Keratinocyte (primary cell): Measurements from ENCODE around the gene NRXN2. TPM values are rescaled to one million over a fixed set of nuclear protein-coding genes. Genes with fewer than 3 reads are reported as not detected.
A peak's percentile ranks its signal among the peaks of the same experiment; 100 is the strongest.

ENCODE experiments used
- DNase-seq: peaks from one replicate; pipeline ENCODE4 v3.0.0-alpha.2; 2011; ENCODE audit warnings: low read depth, missing footprints, low spot score
- FAIRE-seq: peaks from 2 replicates; lab custom pipeline; 2011; peaks lifted over from hg19 to GRCh38; lab: Jason Lieb, UNC
- H2AFZ ChIP-seq: 2 replicates; pipeline ENCODE4 v1.6.0; 2012; ENCODE audit warnings: low read length, control low read depth, inconsistent platforms; ENCODE audit not compliant: control insufficient read depth
- H3K27ac ChIP-seq: 2 replicates; pipeline ENCODE4 v1.5.1; 2011; ENCODE audit warnings: low read length; ENCODE audit not compliant: control insufficient read depth, insufficient read depth
- H3K27me3 ChIP-seq: 3 replicates; pipeline ENCODE4 v1.6.0; 2011; ENCODE audit warnings: low read length; ENCODE audit not compliant: control insufficient read depth, insufficient read depth; ENCODE audit errors: extremely low read depth
- H3K36me3 ChIP-seq, 2 experiments: 2 replicates in 1 of 2; 3 replicates in 1 of 2; pipeline ENCODE4 v1.5.1; 2011; ENCODE audit warnings: low read length in 2 of 2, mild to moderate bottlenecking in 1 of 2; ENCODE audit not compliant: control insufficient read depth in 2 of 2, insufficient read depth in 2 of 2; ENCODE audit errors: extremely low read depth in 1 of 2
- H3K4me1 ChIP-seq: 3 replicates; pipeline ENCODE4 v1.5.1; 2011; ENCODE audit warnings: low read length; ENCODE audit not compliant: control insufficient read depth, insufficient read depth; ENCODE audit errors: extremely low read depth
- H3K4me2 ChIP-seq: 3 replicates; pipeline ENCODE4 v1.6.0; 2011; ENCODE audit warnings: low read depth, low read length; ENCODE audit not compliant: control insufficient read depth, insufficient read depth; ENCODE audit errors: extremely low read depth
- H3K4me3 ChIP-seq, 3 experiments: fragments of 200-600 bp in 1 of 3; sonication (generic) in 1 of 3; 2 replicates in 2 of 3; 3 replicates in 1 of 3; pipeline ENCODE4 v1.5.1; 2011 to 2016; ENCODE audit warnings: low read length in 3 of 3, mild to moderate bottlenecking in 3 of 3, control low read depth in 2 of 3, inconsistent platforms in 1 of 3, low read depth in 1 of 3, mixed read lengths in 1 of 3, mixed run types in 1 of 3, moderate library complexity in 1 of 3; ENCODE audit not compliant: control insufficient read depth in 2 of 3, insufficient read depth in 2 of 3; ENCODE audit errors: extremely low read depth in 1 of 3
- H3K79me2 ChIP-seq: 2 replicates; pipeline ENCODE4 v1.6.0; 2012; ENCODE audit warnings: low read length; ENCODE audit not compliant: control insufficient read depth, insufficient read depth
- H3K9ac ChIP-seq: 3 replicates; pipeline ENCODE4 v1.6.0; 2011; ENCODE audit warnings: low read length; ENCODE audit not compliant: control insufficient read depth, insufficient read depth; ENCODE audit errors: extremely low read depth
- H3K9me1 ChIP-seq: 3 replicates; pipeline ENCODE4 v1.6.0; 2011; ENCODE audit warnings: low read length; ENCODE audit not compliant: control insufficient read depth, insufficient read depth; ENCODE audit errors: extremely low read depth
- H3K9me3 ChIP-seq: 2 replicates; pipeline ENCODE4 v1.5.1; 2012; ENCODE audit warnings: low read depth, low read length; ENCODE audit not compliant: control insufficient read depth
- H4K20me1 ChIP-seq: 3 replicates; pipeline ENCODE4 v1.6.0; 2011; ENCODE audit warnings: low read length; ENCODE audit not compliant: control insufficient read depth, insufficient read depth; ENCODE audit errors: extremely low read depth
- EZH2 ChIP-seq: IDR thresholded peaks from one replicate; pipeline ENCODE4 v1.6.1; 2012; ENCODE audit warnings: inconsistent platforms, mild to moderate bottlenecking, low read length, moderate library complexity
- dilution Hi-C: fragments of 300-500 bp; cut with MboI; formaldehyde crosslinking; loops from one replicate; pipeline ENCODE4 v1.7.0; 2020; ENCODE audit warnings: low sequenced_read_pairs; ENCODE audit not compliant: extremely low pct_ligation_motif_present
- polyA plus RNA-seq, 5 experiments: library from polyadenylated mRNA; depleted of rRNA in 3 of 5; stranded (reverse) in 3 of 5; stranded (forward) in 1 of 5; unstranded in 1 of 5; fragments of >200 nt; gene quantifications; 1 replicate in 1 of 5; 2 replicates in 3 of 5; 3 replicates in 1 of 5; pipeline versions ENCODE4 v1.2.1 to v1.2.3, GENCODE V29; 2011 to 2012; ENCODE audit warnings: missing spikeins in 2 of 5, low read depth in 1 of 5, low replicate concordance in 1 of 5
- TF ChIP-seq, protein P1 (sequence below), 3 experiments: IDR thresholded peaks in 1 of 3; conservative IDR thresholded peaks in 1 of 3; optimal IDR thresholded peaks in 1 of 3; 2 replicates in 2 of 3; 3 replicates in 1 of 3; pipeline versions ENCODE3 to v1.5.1; 2011; ENCODE audit warnings: low read length in 3 of 3, mild to moderate bottlenecking in 3 of 3, moderate library complexity in 2 of 3, control low read depth in 1 of 3, inconsistent platforms in 1 of 3; ENCODE audit not compliant: insufficient read depth in 2 of 3; ENCODE audit errors: extremely low read depth in 1 of 3

NRXN2 gene
- polyA plus RNA-seq, 1 donor (not counting 4 experiments of a cell fraction or from before 2014, with no cell fraction given), result not detected

DNA sequence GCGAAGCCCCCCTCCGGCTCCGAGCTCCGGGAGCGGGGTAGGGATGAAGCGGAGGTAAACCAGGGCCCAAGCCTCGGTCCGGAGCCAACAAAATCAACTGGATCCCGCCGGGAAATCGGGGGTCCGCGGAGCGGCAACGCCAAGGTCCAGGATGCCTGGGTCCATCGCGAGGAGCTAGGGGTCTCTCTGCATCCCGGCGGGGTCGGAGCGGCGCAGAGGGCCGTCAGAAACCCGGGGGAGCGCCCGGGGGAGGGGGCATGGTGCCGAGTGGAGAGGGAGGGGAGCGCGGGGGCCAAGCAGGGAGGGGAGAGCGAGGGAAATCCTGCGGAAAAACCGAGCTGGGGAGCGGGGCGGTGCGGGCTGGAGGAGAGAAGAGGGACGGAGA is 80.1 kb downstream of the NRXN2 start:
- H3K4me2 ChIP-seq, result no peak overlapping the region
- dilution Hi-C loops, result no loop called here

DNA sequence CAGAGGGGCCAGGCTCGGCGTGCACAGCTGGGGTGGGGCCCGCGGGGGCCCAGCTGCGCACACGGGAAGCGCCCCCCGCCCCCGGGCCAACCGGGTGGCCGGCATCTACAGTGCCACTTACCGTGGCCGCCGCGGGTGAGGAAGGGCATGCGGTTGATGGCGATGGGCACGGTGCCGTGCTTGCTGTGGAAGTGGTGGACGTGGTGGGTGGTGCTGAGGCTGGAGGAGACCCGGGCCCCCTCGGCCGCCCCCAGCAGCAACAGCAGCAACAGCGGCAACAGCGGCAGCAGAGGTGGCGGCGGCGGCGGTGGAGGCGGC is 80.6 kb downstream of the NRXN2 start:
- Histone ChIP-seq H3K79me2 (no peaks in the 10 kb centered on the region), H3K9me1 (no peaks in the 10 kb centered on the region), H3K27me3 (peaks cover 90% of the 10 kb centered on the region), H3K4me1 (no peaks in the 10 kb centered on the region), H3K36me3 (no peaks in the 10 kb centered on the region), H3K9ac (no peak overlapping the region), H3K4me2 (no peak overlapping the region), H3K9me3 (no peaks in the 10 kb centered on the region), H3K4me3 (no peak overlapping the region), H3K27ac (no peak overlapping the region), H2AFZ (no peak overlapping the region), H4K20me1 (no peaks in the 10 kb centered on the region)
- DNase-seq (no peak), FAIRE-seq (no peak)
- dilution Hi-C loops, result no loop called here
- TF ChIP-seq, protein P1, sequence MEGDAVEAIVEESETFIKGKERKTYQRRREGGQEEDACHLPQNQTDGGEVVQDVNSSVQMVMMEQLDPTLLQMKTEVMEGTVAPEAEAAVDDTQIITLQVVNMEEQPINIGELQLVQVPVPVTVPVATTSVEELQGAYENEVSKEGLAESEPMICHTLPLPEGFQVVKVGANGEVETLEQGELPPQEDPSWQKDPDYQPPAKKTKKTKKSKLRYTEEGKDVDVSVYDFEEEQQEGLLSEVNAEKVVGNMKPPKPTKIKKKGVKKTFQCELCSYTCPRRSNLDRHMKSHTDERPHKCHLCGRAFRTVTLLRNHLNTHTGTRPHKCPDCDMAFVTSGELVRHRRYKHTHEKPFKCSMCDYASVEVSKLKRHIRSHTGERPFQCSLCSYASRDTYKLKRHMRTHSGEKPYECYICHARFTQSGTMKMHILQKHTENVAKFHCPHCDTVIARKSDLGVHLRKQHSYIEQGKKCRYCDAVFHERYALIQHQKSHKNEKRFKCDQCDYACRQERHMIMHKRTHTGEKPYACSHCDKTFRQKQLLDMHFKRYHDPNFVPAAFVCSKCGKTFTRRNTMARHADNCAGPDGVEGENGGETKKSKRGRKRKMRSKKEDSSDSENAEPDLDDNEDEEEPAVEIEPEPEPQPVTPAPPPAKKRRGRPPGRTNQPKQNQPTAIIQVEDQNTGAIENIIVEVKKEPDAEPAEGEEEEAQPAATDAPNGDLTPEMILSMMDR (optimal IDR thresholded peaks at IDR 0.05 in 1 of 3, IDR thresholded peaks at IDR 0.05 in 1 of 3, conservative IDR thresholded peaks at IDR 0.05 in 1 of 3; ENCODE audit: extremely low read depth in 1 of 3, insufficient read depth in 2 of 3, low read length in 3 of 3), result no peak
- peak; percentile 17 for TF ChIP-seq EZH2

More for the DNA sequence above, 80.1 kb downstream of the NRXN2 start:
- Histone ChIP-seq H3K79me2 (no peaks in the 10 kb centered on the region), H4K20me1 (no peaks in the 10 kb centered on the region), H3K9me3 (no peaks in the 10 kb centered on the region), H3K27ac (no peak overlapping the region), H3K4me1 (no peaks in the 10 kb centered on the region), H3K9me1 (no peaks in the 10 kb centered on the region), H3K36me3 (no peaks in the 10 kb centered on the region), H2AFZ (no peak overlapping the region), H3K27me3 (peaks cover 89% of the 10 kb centered on the region), H3K4me3 (no peak overlapping the region), H3K9ac (no peak overlapping the region)
- DNase-seq (no peak), FAIRE-seq (no peak)
- peak; percentile 95 for TF ChIP-seq EZH2
- TF ChIP-seq, protein P1 (optimal IDR thresholded peaks at IDR 0.05 in 1 of 3, IDR thresholded peaks at IDR 0.05 in 1 of 3, conservative IDR thresholded peaks at IDR 0.05 in 1 of 3; ENCODE audit: extremely low read depth in 1 of 3, insufficient read depth in 2 of 3, low read length in 3 of 3), result no peak
